DMS 273 (cell line): ENCODE data around the gene PKD2.
A peak's percentile ranks its signal among the peaks of the same experiment; 100 is the strongest.
"Not testable (repeated sequence)": the region's sequence is repeated elsewhere in the genome, so short reads cannot be mapped to it uniquely, and the experiment has no call there.

ENCODE experiments used
- DNase-seq: peaks from one replicate; lab custom pipeline; 2025; ENCODE audit not compliant: unreplicated experiment; lab: John Stamatoyannopoulos, UW

PKD2 gene

GRCh38 chr4:87985887-87986200, 21.6 kb upstream of the PKD2 start:
- no peak for DNase-seq

- no peak for DNase-seq
Observed at GRCh38 chr4:87986508-87986907, 20.9 kb upstream of the PKD2 start.

- DNase-seq = no peak
Observed at GRCh38 chr4:87989765-87990164, 17.7 kb upstream of the PKD2 start.

- DNase-seq = no peak
Observed at GRCh38 chr4:87995435-87995834, 12.0 kb upstream of the PKD2 start.

GRCh38 chr4:87999191-87999691, 8.2 kb upstream of the PKD2 start:
- DNase-seq = not testable (repeated sequence)

- no peak for DNase-seq
Observed at GRCh38 chr4:88001871-88002270, 5.6 kb upstream of the PKD2 start.

- no peak for DNase-seq
Observed at GRCh38 chr4:88002786-88003185, 4.6 kb upstream of the PKD2 start.

- DNase-seq = no peak
Observed at GRCh38 chr4:88003261-88003660, 4.2 kb upstream of the PKD2 start.

- DNase-seq = no peak
Observed at GRCh38 chr4:88005076-88005475, 2.4 kb upstream of the PKD2 start.

GRCh38 chr4:88005946-88006345, 1.5 kb upstream of the PKD2 start:
- DNase-seq = no peak

GRCh38 chr4:88006956-88007303, 505 bp upstream of the PKD2 start:
- no peak for DNase-seq

GRCh38 chr4:88008122-88008742, 797 bp downstream of the PKD2 start:
- peak; percentile 69 for DNase-seq

GRCh38 chr4:88008743-88009171, 1.3 kb downstream of the PKD2 start:
- DNase-seq = peak; percentile 17

GRCh38 chr4:88009871-88010270, 2.4 kb downstream of the PKD2 start:
- DNase-seq = no peak

- DNase-seq = no peak
Observed at GRCh38 chr4:88010966-88011365, 3.5 kb downstream of the PKD2 start.

GRCh38 chr4:88012647-88013046, 5.2 kb downstream of the PKD2 start:
- no peak for DNase-seq

GRCh38 chr4:88014386-88014905, 7.0 kb downstream of the PKD2 start:
- DNase-seq = no peak

- no peak for DNase-seq
Observed at GRCh38 chr4:88015659-88016295, 8.3 kb downstream of the PKD2 start.

- DNase-seq = no peak
Observed at GRCh38 chr4:88017516-88018297, 10.3 kb downstream of the PKD2 start.

GRCh38 chr4:88018466-88018865, 11.0 kb downstream of the PKD2 start:
- no peak for DNase-seq

- no peak for DNase-seq
Observed at GRCh38 chr4:88021824-88022223, 14.4 kb downstream of the PKD2 start.

GRCh38 chr4:88022289-88022688, 14.9 kb downstream of the PKD2 start:
- no peak for DNase-seq
